ENCODE data around the gene ZSCAN5C.
"Not testable (repeated sequence)": the region's sequence is repeated elsewhere in the genome, so short reads cannot be mapped to it uniquely, and the experiment has no call there.

- not testable (repeated sequence) for TF ChIP-seq CTCF (IDR thresholded peaks at IDR 0.05); EZH2 (IDR thresholded peaks at IDR 0.05; ENCODE audit: borderline replicate concordance, insufficient read depth, low read depth, low read length, poor library complexity, severe bottlenecking)
These were observed 25.8 kb upstream of the ZSCAN5C start for GRCh38 chr19:56176310-56176709.

Measured in B cell (primary cell).